Naive thymus-derived CD4-positive, alpha-beta T cell (primary cell): ENCODE data around the gene SORBS1. TPM values are rescaled to one million over a fixed set of nuclear protein-coding genes. Genes with fewer than 3 reads are reported as not detected.

Experiments used
- ATAC-seq: fragments of 150-1000 bp; cut with Tn5 transposase; 2 replicates; pipeline ENCODE4 v1.10.0; 2021; ENCODE audit warnings: mild to moderate bottlenecking, moderate library complexity
- CTCF ChIA-PET: fragments of 350-600 bp; sonication (Branson Sonifier 250); formaldehyde crosslinking; loops from one replicate; lab custom pipeline; 2021; ENCODE audit warnings: antibody characterized with exemption; lab: Charles Lee
- POLR2A ChIA-PET: fragments of 350-600 bp; sonication (Branson Sonifier 250); formaldehyde crosslinking; loops from one replicate; lab custom pipeline; 2021; ENCODE audit warnings: antibody characterized with exemption, inconsistent platforms; lab: Charles Lee
- DNase-seq, 9 donors: peaks; one replicate each; pipeline versions ENCODE4 v3.0.0 to v3.0.0-alpha.2; 2020 to 2022; ENCODE audit warnings: mixed read lengths in 1 of 9
- H3K27ac ChIP-seq: one replicate; pipeline ENCODE4 v1.7.0; 2013; ENCODE audit warnings: mild to moderate bottlenecking, low read depth, low read length, moderate library complexity
- H3K27me3 ChIP-seq, 2 donors: one replicate each; pipeline ENCODE4 v1.7.0; 2013; ENCODE audit warnings: low read length in 2 of 2, mild to moderate bottlenecking in 2 of 2, moderate library complexity in 2 of 2; ENCODE audit not compliant: control insufficient read depth in 2 of 2, insufficient read depth in 2 of 2
- H3K36me3 ChIP-seq, 3 experiments: 1 replicate in 2 of 3; 2 replicates in 1 of 3; pipeline ENCODE4 v1.7.0; 2013; ENCODE audit warnings: low read length in 3 of 3, mild to moderate bottlenecking in 3 of 3, moderate library complexity in 1 of 3; ENCODE audit not compliant: insufficient read depth in 3 of 3, control insufficient read depth in 2 of 3
- H3K4me1 ChIP-seq, 2 donors: one replicate each; pipeline ENCODE4 v1.7.0; 2013; ENCODE audit warnings: low read length in 2 of 2, mild to moderate bottlenecking in 2 of 2, moderate library complexity in 1 of 2; ENCODE audit not compliant: control insufficient read depth in 2 of 2, insufficient read depth in 2 of 2
- H3K4me3 ChIP-seq: 2 replicates; pipeline ENCODE4 v1.7.0; 2013; ENCODE audit warnings: mild to moderate bottlenecking, low read length
- H3K9me3 ChIP-seq, 3 experiments: 1 replicate in 2 of 3; 2 replicates in 1 of 3; pipeline ENCODE4 v1.7.0; 2013; ENCODE audit warnings: low read length in 3 of 3; ENCODE audit not compliant: control insufficient read depth in 2 of 3
- H3K27ac Mint-ChIP-seq, 9 donors: one replicate each; pipeline ENCODE4 v1.8.0; 2020 to 2022; ENCODE audit warnings: mixed read lengths in 9 of 9, mild to moderate bottlenecking in 8 of 9, moderate library complexity in 5 of 9, inconsistent platforms in 2 of 9
- H3K27me3 Mint-ChIP-seq, 5 donors: one replicate each; pipeline ENCODE4 v1.8.0; 2021 to 2022; ENCODE audit warnings: mixed read lengths in 5 of 5, mild to moderate bottlenecking in 1 of 5
- H3K36me3 Mint-ChIP-seq, 5 donors: one replicate each; pipeline ENCODE4 v1.8.0; 2020 to 2022; ENCODE audit warnings: mixed read lengths in 5 of 5, mild to moderate bottlenecking in 3 of 5, inconsistent platforms in 1 of 5
- H3K4me1 Mint-ChIP-seq, 7 donors: one replicate each; pipeline ENCODE4 v1.8.0; 2020 to 2022; ENCODE audit warnings: mixed read lengths in 7 of 7, mild to moderate bottlenecking in 3 of 7, inconsistent platforms in 1 of 7
- H3K4me3 Mint-ChIP-seq, 10 donors: one replicate each; pipeline ENCODE4 v1.8.0; 2020 to 2022; ENCODE audit warnings: mild to moderate bottlenecking in 10 of 10, mixed read lengths in 10 of 10, moderate library complexity in 6 of 10, inconsistent platforms in 2 of 10
- H3K9me3 Mint-ChIP-seq, 11 donors: one replicate each; pipeline ENCODE4 v1.8.0; 2020 to 2022; ENCODE audit warnings: mixed read lengths in 11 of 11, mild to moderate bottlenecking in 4 of 11, inconsistent platforms in 1 of 11, moderate library complexity in 1 of 11
- intact Hi-C, 2 donors: fragments of 100-400 bp; cut with micrococcal nuclease; formaldehyde crosslinking; loops; one replicate each; pipeline ENCODE4 v1.15.1; 2023
- polyA plus RNA-seq, 2 donors: library from polyadenylated mRNA; unstranded; fragments of 300-500 nt; fragmentation: Illumina TruSeq; gene quantifications; one replicate each; pipeline ENCODE4 v1.2.3, GENCODE V29; 2021
- total RNA-seq, 6 experiments: library from RNA in 5 of 6; stranded (reverse) in 5 of 6; gene quantifications; 1 replicate in 5 of 6; 2 replicates in 1 of 6; pipeline ENCODE4 v1.2.3 and lab custom pipeline; 2021 to 2026

The SORBS1 gene
- total and polyA plus RNA-seq, 7 experiments from 2014 or later = 0.58 to 1.9 (median 0.95) TPM

DNA sequence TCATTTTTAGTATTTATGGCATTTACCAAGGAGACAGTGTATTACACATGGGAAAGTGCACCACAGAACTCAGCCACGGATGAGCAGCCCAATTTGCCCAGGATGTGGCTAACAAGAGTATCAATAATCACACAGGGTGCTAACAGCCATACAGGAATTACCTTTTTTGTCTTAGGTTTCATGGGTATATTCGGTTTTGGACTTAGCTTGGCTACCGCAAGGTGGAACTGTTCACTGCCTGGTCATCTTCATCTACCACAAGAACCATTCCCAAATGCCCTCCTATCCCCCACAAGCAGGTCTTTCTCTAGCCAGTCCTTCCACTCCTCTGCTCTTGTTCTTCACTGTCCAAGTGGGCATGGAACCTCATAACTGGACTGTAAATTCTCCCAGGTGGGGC lies 276.4 kb downstream of the SORBS1 start:
- H3K36me3 Mint-ChIP-seq = no peaks in the 10 kb centered on the region
- ChIA-PET POLR2A (no interaction called here), CTCF (no interaction called here)
- H3K36me3 ChIP-seq = no peaks in the 10 kb centered on the region
- peaks cover 12 to 48% (median 36%) of the 10 kb centered on the region in 5 donors for H3K27me3 Mint-ChIP-seq
- ATAC-seq = no peak
- H3K4me3 ChIP-seq = no peak overlapping the region
- intact Hi-C loops = no loop called here
- no peak overlapping the region for H3K27ac Mint-ChIP-seq
- H3K27ac ChIP-seq = no peak overlapping the region
- peaks cover 0 to 17% (median 5%) of the 10 kb centered on the region in 7 donors for H3K4me1 Mint-ChIP-seq
- peaks cover 0 to 1% (median 0%) of the 10 kb centered on the region in 11 donors for H3K9me3 Mint-ChIP-seq
- no peaks in the 10 kb centered on the region for H3K9me3 ChIP-seq
- H3K4me3 Mint-ChIP-seq = no peak overlapping the region
- no peaks in the 10 kb centered on the region for H3K4me1 ChIP-seq
- DNase-seq = no peak
- peaks cover 0 to 6% of the 10 kb centered on the region in 2 donors for H3K27me3 ChIP-seq

DNA sequence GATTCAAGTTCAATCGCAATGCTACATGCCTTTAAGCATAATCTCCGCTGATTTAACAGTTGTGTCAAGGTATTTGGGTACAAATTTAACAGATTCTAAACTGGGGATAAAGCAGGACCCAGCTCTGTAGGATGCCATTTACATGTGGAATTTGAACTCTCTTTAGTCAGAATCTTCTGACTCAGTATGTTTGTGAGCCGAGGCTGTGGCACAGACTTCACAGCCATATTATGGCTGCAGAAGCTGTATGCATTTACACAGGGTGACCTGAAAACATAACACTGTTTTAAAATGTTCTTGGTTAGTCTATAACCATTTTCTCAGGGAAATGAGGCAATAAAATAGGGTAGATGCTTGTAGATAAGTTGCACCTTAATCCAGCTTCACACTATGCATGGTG lies 279.1 kb downstream of the SORBS1 start:
- Mint-ChIP-seq H3K4me3 (no peak overlapping the region), H3K36me3 (no peaks in the 10 kb centered on the region), H3K27me3 (peaks cover 4 to 31% (median 19%) of the 10 kb centered on the region in 5 donors), H3K27ac (no peak overlapping the region), H3K4me1 (peaks cover 0 to 8% (median 0%) of the 10 kb centered on the region in 7 donors), H3K9me3 (peaks cover 0 to 1% (median 0%) of the 10 kb centered on the region in 11 donors)
- no peaks in the 10 kb centered on the region for H3K9me3 ChIP-seq
- no peaks in the 10 kb centered on the region for H3K4me1 ChIP-seq
- no peak overlapping the region for H3K4me3 ChIP-seq
- no peak for DNase-seq
- CTCF ChIA-PET = no interaction called here
- no peaks in the 10 kb centered on the region for H3K36me3 ChIP-seq
- no peak overlapping the region for H3K27ac ChIP-seq
- intact Hi-C loops = no loop called here
- no peak for ATAC-seq
- POLR2A ChIA-PET = no interaction called here
- H3K27me3 ChIP-seq = no peaks in the 10 kb centered on the region

- POLR2A ChIA-PET = no interaction called here
- Histone ChIP-seq H3K27ac (no peak overlapping the region), H3K4me1 (no peaks in the 10 kb centered on the region), H3K27me3 (no peaks in the 10 kb centered on the region), H3K36me3 (no peaks in the 10 kb centered on the region), H3K9me3 (no peaks in the 10 kb centered on the region), H3K4me3 (no peak overlapping the region)
- Mint-ChIP-seq H3K36me3 (no peaks in the 10 kb centered on the region), H3K27ac (no peak overlapping the region), H3K9me3 (peaks cover 0 to 1% (median 0%) of the 10 kb centered on the region in 11 donors), H3K4me1 (peaks cover 0 to 7% (median 0%) of the 10 kb centered on the region in 7 donors), H3K4me3 (no peak overlapping the region), H3K27me3 (peaks cover 0 to 24% (median 12%) of the 10 kb centered on the region in 5 donors)
- ATAC-seq (no peak), DNase-seq (no peak)
- intact Hi-C loops = no loop called here
- CTCF ChIA-PET = no interaction called here
Measured at GRCh38 chr10:95281206-95281605, 280.0 kb downstream of the SORBS1 start.

DNA sequence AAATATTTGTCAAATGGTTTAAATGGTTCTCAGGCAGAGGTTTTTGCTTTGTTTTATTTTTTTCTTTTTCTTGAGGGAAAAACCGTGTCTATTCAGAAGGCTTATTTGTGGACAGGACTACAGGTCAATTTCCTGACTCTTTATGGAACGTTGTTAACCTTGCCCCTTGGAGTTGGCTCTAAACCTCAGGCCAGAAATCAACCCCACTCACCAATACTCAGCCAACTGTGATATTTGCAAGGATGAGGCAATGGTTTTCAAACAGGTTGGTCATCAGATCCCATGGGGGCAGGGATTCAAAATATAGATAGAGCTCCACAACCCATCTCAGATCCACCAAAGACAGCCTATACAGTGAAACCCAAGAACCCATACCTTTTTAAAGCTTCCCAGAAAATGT lies 280.5 kb downstream of the SORBS1 start:
- Histone ChIP-seq H3K36me3 (no peaks in the 10 kb centered on the region), H3K27ac (no peak overlapping the region), H3K4me1 (no peaks in the 10 kb centered on the region), H3K27me3 (no peaks in the 10 kb centered on the region), H3K4me3 (no peak overlapping the region), H3K9me3 (no peaks in the 10 kb centered on the region)
- CTCF ChIA-PET = no interaction called here
- peaks cover 0 to 7% (median 0%) of the 10 kb centered on the region in 7 donors for H3K4me1 Mint-ChIP-seq
- peaks cover 0 to 24% (median 12%) of the 10 kb centered on the region in 5 donors for H3K27me3 Mint-ChIP-seq
- H3K4me3 Mint-ChIP-seq = no peak overlapping the region
- no peak overlapping the region for H3K27ac Mint-ChIP-seq
- H3K9me3 Mint-ChIP-seq = peaks cover 0 to 1% (median 0%) of the 10 kb centered on the region in 11 donors
- intact Hi-C loops = no loop called here
- no peak for ATAC-seq
- H3K36me3 Mint-ChIP-seq = no peaks in the 10 kb centered on the region
- POLR2A ChIA-PET = no interaction called here
- DNase-seq = no peak

- Histone ChIP-seq H3K36me3 (no peaks in the 10 kb centered on the region), H3K9me3 (no peaks in the 10 kb centered on the region), H3K27ac (no peak overlapping the region), H3K27me3 (no peaks in the 10 kb centered on the region), H3K4me1 (no peaks in the 10 kb centered on the region), H3K4me3 (no peak overlapping the region)
- no peak overlapping the region for H3K4me3 Mint-ChIP-seq
- DNase-seq = no peak
- no peaks in the 10 kb centered on the region for H3K36me3 Mint-ChIP-seq
- POLR2A ChIA-PET = no interaction called here
- CTCF ChIA-PET = no interaction called here
- ATAC-seq = no peak
- H3K4me1 Mint-ChIP-seq = peaks cover 0 to 2% (median 0%) of the 10 kb centered on the region in 7 donors
- no peak overlapping the region for H3K27ac Mint-ChIP-seq
- intact Hi-C loops = no loop called here
- H3K27me3 Mint-ChIP-seq = peaks cover 0 to 14% (median 0%) of the 10 kb centered on the region in 5 donors
- H3K9me3 Mint-ChIP-seq = peaks cover 0 to 1% (median 0%) of the 10 kb centered on the region in 11 donors
Measured at GRCh38 chr10:95279042-95279820, 281.9 kb downstream of the SORBS1 start.

DNA sequence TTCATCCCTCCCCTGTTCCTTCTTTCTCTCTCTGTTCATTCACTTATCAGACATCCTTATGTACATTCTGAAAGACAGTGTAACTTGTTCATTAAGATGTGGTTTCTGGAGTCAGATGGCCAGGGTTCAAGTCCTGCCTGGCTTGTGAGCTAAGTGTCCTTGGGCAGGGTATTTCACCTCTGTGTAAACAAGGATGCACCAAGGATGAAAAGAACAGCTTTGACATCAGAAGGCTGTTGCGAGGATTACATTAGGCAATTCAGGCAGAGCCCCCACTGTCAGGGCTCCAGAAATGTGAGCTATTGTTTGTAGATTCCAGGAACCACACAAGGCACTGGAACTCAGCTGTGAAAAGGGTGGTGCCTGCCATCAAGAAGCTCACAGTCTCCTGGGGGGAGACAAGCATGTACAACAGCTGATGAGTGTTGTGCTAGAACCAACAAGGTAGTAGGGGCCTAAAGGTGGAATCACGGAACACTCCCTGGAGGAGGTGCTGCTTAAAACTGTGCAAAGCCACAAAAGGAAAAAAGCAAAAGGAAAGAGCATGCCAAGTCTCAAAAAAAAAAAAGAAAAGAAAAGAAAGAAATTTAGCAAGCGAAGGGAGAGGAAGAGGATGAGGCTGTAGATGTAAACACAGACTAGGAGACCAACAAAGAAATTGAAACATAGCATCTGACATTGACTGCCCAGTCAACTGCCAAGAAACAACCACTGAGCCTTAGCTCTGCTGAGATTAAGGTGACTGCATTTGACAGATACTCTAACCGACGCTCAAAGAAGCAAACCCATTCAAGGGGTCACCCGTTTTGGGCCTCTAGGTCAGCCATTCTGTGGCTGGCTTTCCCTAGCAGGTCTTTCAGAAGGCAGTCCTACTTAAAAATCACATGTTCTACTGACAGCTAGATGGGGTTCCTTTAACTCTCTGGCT lies 282.8 kb downstream of the SORBS1 start:
- Mint-ChIP-seq H3K27me3 (peaks cover 0 to 8% (median 0%) of the 10 kb centered on the region in 5 donors), H3K4me3 (no peak overlapping the region), H3K4me1 (peaks cover 0 to 2% (median 0%) of the 10 kb centered on the region in 7 donors), H3K27ac (no peak overlapping the region), H3K36me3 (no peaks in the 10 kb centered on the region), H3K9me3 (no peaks in the 10 kb centered on the region)
- POLR2A ChIA-PET = no interaction called here
- DNase-seq = no peak
- Histone ChIP-seq H3K27me3 (no peaks in the 10 kb centered on the region), H3K36me3 (no peaks in the 10 kb centered on the region), H3K4me3 (no peak overlapping the region), H3K9me3 (no peaks in the 10 kb centered on the region), H3K27ac (no peak overlapping the region), H3K4me1 (no peaks in the 10 kb centered on the region)
- no peak for ATAC-seq
- CTCF ChIA-PET = no interaction called here
- intact Hi-C loops = no loop called here
